ENCODE measurements around the gene GNB1L. TPM values are rescaled to one million over a fixed set of nuclear protein-coding genes. Genes with fewer than 3 reads are reported as not detected.

GNB1L gene
- total RNA-seq, 1 donor = 4.0 TPM

DNA sequence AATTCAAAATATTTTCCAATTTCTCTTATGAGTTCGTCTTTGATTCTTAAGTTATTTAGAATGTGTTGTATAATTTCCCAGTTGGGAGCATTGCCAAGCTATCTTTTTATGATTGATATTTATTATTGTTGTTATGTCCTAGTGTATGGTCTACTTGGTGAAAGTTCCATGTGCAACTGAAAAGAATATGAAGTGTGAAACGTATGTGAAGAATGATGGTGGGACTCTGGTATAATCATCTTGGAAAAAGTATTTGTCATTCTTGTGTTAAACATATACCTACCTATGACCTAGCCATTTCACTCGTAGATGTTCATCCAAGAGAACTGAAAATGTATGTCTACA lies 12.0 kb upstream of the GNB1L start:
- Histone ChIP-seq H3K4me1 (ENCODE audit: insufficient read depth, low read length) (no peaks in the 10 kb centered on the region), H3K36me3 (ENCODE audit: insufficient read depth, low read length) (no peaks in the 10 kb centered on the region)
- DNase-seq (ENCODE audit: insufficient read length, low spot score, missing footprints) = no peak

DNA sequence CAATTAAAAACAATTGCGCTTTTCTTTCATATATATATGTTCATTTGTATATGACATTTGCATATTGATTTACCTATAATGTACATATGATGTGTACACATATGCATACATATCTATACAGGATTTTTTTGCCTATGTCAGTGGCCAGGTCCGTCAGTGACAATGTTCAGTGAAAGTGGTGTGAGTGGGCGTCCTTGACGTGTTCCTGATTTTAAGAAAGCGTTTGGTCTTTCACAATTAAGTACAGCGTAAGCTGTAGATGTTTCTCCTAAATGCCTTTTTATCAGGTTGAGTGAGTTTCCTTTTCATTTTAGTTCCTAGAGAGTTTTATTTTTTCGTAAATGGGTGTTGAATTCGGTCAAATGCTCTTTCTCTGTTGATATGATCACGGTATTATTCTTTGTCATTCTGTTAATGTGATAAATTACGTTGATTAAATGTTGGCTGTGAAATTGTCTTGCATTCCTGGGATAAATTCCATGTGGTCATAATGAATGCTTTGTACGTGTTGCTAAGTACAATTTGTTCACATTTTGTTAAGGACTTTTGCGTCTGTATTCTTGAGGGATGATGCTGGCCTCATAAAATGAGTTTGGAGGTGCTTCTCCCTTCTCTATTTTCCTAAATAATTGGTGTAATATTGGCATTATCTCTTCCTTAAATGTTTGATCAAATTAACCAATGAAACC lies 10.6 kb upstream of the GNB1L start:
- no peaks in the 10 kb centered on the region for H3K36me3 ChIP-seq (ENCODE audit: insufficient read depth, low read length)
- H3K4me2 ChIP-seq (ENCODE audit: insufficient read depth, low read length) = no peak overlapping the region
- H3K4me3 ChIP-seq (ENCODE audit: insufficient read depth, low read length) = no peak overlapping the region

More for the DNA sequence above, 12.0 kb upstream of the GNB1L start:
- Histone ChIP-seq H3K9me3 (ENCODE audit: low read depth, low read length) (no peaks in the 10 kb centered on the region), H2AFZ (ENCODE audit: low read length) (no peak overlapping the region), H3K27me3 (ENCODE audit: insufficient read depth, low read length) (no peaks in the 10 kb centered on the region), H3K4me3 (ENCODE audit: insufficient read depth, low read length) (no peak overlapping the region), H3K4me2 (ENCODE audit: insufficient read depth, low read length) (no peak overlapping the region), H3K79me2 (ENCODE audit: insufficient read depth, low read length) (no peaks in the 10 kb centered on the region), H4K20me1 (ENCODE audit: insufficient read depth, low read length) (no peaks in the 10 kb centered on the region), H3K27ac (ENCODE audit: low read depth, low read length) (no peak overlapping the region)
- TF ChIP-seq, protein P1, sequence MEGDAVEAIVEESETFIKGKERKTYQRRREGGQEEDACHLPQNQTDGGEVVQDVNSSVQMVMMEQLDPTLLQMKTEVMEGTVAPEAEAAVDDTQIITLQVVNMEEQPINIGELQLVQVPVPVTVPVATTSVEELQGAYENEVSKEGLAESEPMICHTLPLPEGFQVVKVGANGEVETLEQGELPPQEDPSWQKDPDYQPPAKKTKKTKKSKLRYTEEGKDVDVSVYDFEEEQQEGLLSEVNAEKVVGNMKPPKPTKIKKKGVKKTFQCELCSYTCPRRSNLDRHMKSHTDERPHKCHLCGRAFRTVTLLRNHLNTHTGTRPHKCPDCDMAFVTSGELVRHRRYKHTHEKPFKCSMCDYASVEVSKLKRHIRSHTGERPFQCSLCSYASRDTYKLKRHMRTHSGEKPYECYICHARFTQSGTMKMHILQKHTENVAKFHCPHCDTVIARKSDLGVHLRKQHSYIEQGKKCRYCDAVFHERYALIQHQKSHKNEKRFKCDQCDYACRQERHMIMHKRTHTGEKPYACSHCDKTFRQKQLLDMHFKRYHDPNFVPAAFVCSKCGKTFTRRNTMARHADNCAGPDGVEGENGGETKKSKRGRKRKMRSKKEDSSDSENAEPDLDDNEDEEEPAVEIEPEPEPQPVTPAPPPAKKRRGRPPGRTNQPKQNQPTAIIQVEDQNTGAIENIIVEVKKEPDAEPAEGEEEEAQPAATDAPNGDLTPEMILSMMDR (IDR thresholded peaks at IDR 0.05; ENCODE audit: extremely low read depth, low read depth, low read length) = no peak

DNA sequence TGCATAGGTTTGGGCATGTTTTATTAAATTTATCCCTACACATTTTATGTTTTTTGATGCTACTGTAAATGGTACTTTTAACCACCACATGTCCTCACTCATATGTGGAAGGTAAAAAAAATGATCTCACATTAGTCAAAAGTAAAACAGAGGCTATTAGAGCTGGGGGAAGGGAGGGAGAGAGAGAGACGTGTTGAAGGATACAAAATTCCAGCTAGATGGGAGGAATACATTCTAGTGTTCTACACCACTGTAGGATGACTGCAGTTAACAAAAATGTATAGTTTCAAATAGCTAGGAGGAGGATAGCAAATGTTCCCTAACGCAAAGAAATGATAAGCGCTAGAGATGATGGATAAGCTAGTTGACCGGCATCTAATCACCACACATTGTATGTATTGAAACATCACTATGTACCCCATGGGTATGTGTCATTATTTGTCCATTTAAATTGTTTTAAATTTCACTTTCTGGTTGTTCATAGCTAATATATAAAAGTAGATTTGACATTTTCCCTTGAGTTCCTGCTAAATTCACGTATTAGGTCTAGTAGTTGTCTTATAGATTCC lies 9.9 kb upstream of the GNB1L start:
- TF ChIP-seq, protein P1 (IDR thresholded peaks at IDR 0.05; ENCODE audit: extremely low read depth, low read depth, low read length) = no peak
- no peaks in the 10 kb centered on the region for H3K9me3 ChIP-seq (ENCODE audit: low read depth, low read length)

More for the DNA sequence above, 10.6 kb upstream of the GNB1L start:
- Histone ChIP-seq H3K79me2 (ENCODE audit: insufficient read depth, low read length) (no peaks in the 10 kb centered on the region), H2AFZ (ENCODE audit: low read length) (no peak overlapping the region), H4K20me1 (ENCODE audit: insufficient read depth, low read length) (no peaks in the 10 kb centered on the region), H3K4me1 (ENCODE audit: insufficient read depth, low read length) (no peaks in the 10 kb centered on the region), H3K27me3 (ENCODE audit: insufficient read depth, low read length) (no peaks in the 10 kb centered on the region), H3K27ac (ENCODE audit: low read depth, low read length) (no peak overlapping the region), H3K9me3 (ENCODE audit: low read depth, low read length) (no peaks in the 10 kb centered on the region)
- no peak for DNase-seq (ENCODE audit: insufficient read length, low spot score, missing footprints)
- TF ChIP-seq, protein P1 (IDR thresholded peaks at IDR 0.05; ENCODE audit: extremely low read depth, low read depth, low read length) = no peak

DNA sequence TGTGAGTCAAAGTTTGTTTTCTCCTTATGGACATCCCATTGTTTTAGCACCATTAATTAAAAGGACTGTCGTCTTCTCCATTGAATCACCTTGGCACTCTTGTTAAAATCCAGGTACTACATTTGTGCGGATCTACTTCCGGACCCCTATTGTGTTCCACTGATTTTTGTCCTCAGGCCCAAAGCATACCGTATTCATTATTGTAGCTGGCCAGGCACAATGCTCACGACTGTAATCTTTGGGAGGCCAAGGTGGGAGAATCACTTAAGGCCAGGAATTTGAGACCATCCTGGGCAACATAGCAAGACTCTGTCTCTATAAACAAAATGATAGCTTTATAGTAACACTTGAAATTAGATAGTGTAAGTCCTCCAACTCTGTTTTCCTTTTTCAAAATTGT lies 8.9 kb upstream of the GNB1L start:
- no peaks in the 10 kb centered on the region for H3K36me3 ChIP-seq (ENCODE audit: insufficient read depth, low read length)
- H3K27ac ChIP-seq (ENCODE audit: low read depth, low read length) = no peak overlapping the region
- H3K4me3 ChIP-seq (ENCODE audit: insufficient read depth, low read length) = no peak overlapping the region
- TF ChIP-seq, protein P1 (IDR thresholded peaks at IDR 0.05; ENCODE audit: extremely low read depth, low read depth, low read length) = no peak
- no peaks in the 10 kb centered on the region for H3K4me1 ChIP-seq (ENCODE audit: insufficient read depth, low read length)
- H3K79me2 ChIP-seq (ENCODE audit: insufficient read depth, low read length) = no peaks in the 10 kb centered on the region
- H3K9me3 ChIP-seq (ENCODE audit: low read depth, low read length) = no peaks in the 10 kb centered on the region
- no peaks in the 10 kb centered on the region for H4K20me1 ChIP-seq (ENCODE audit: insufficient read depth, low read length)
- H3K27me3 ChIP-seq (ENCODE audit: insufficient read depth, low read length) = no peaks in the 10 kb centered on the region
- H2AFZ ChIP-seq (ENCODE audit: low read length) = no peak overlapping the region
- no peak for DNase-seq (ENCODE audit: insufficient read length, low spot score, missing footprints)
- no peak overlapping the region for H3K4me2 ChIP-seq (ENCODE audit: insufficient read depth, low read length)

More for the DNA sequence above, 9.9 kb upstream of the GNB1L start:
- H4K20me1 ChIP-seq (ENCODE audit: insufficient read depth, low read length) = no peaks in the 10 kb centered on the region
- no peak overlapping the region for H3K4me3 ChIP-seq (ENCODE audit: insufficient read depth, low read length)
- no peak overlapping the region for H3K27ac ChIP-seq (ENCODE audit: low read depth, low read length)
- no peaks in the 10 kb centered on the region for H3K27me3 ChIP-seq (ENCODE audit: insufficient read depth, low read length)
- H2AFZ ChIP-seq (ENCODE audit: low read length) = no peak overlapping the region
- H3K4me2 ChIP-seq (ENCODE audit: insufficient read depth, low read length) = no peak overlapping the region
- no peaks in the 10 kb centered on the region for H3K4me1 ChIP-seq (ENCODE audit: insufficient read depth, low read length)
- no peak for DNase-seq (ENCODE audit: insufficient read length, low spot score, missing footprints)
- H3K79me2 ChIP-seq (ENCODE audit: insufficient read depth, low read length) = no peaks in the 10 kb centered on the region
- H3K36me3 ChIP-seq (ENCODE audit: insufficient read depth, low read length) = no peaks in the 10 kb centered on the region
